Adrenal gland (tissue), 5 donors: ENCODE results near the gene MARCHF6.

Source experiments
- POLR2A ChIP-seq, 2 donors: fragments of 450-650 bp; IDR thresholded peaks; one replicate each; pipeline ENCODE4 v1.6.1; 2017; ENCODE audit warnings: antibody characterized with exemption in 2 of 2, mild to moderate bottlenecking in 2 of 2, moderate library complexity in 1 of 2
- TF ChIP-seq, protein P1 (sequence below), 6 experiments: fragments of 450-650 bp in 4 of 6; fragments of 200-600 bp in 2 of 6; sonication (generic) in 1 of 6; IDR thresholded peaks; 1 replicate in 5 of 6; 2 replicates in 1 of 6; pipeline versions ENCODE4 v1.5.1 to v1.8.0; 2016 to 2021; ENCODE audit warnings: antibody characterized with exemption in 6 of 6, mild to moderate bottlenecking in 2 of 6, moderate library complexity in 1 of 6
- donor health status: DM: no; HTN: no; CAD: no.

GRCh38 chr5:10353241-10354047, at the start of gene MARCHF6:
- TF ChIP-seq, protein P1, sequence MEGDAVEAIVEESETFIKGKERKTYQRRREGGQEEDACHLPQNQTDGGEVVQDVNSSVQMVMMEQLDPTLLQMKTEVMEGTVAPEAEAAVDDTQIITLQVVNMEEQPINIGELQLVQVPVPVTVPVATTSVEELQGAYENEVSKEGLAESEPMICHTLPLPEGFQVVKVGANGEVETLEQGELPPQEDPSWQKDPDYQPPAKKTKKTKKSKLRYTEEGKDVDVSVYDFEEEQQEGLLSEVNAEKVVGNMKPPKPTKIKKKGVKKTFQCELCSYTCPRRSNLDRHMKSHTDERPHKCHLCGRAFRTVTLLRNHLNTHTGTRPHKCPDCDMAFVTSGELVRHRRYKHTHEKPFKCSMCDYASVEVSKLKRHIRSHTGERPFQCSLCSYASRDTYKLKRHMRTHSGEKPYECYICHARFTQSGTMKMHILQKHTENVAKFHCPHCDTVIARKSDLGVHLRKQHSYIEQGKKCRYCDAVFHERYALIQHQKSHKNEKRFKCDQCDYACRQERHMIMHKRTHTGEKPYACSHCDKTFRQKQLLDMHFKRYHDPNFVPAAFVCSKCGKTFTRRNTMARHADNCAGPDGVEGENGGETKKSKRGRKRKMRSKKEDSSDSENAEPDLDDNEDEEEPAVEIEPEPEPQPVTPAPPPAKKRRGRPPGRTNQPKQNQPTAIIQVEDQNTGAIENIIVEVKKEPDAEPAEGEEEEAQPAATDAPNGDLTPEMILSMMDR (IDR thresholded peaks at IDR 0.05): peak in 1 of 6 experiments; percentile 10
- peak; percentile 85 to 94 for TF ChIP-seq POLR2A (IDR thresholded peaks at IDR 0.05)
